Measurements from ENCODE around the gene BIN1.

The BIN1 gene

DNA sequence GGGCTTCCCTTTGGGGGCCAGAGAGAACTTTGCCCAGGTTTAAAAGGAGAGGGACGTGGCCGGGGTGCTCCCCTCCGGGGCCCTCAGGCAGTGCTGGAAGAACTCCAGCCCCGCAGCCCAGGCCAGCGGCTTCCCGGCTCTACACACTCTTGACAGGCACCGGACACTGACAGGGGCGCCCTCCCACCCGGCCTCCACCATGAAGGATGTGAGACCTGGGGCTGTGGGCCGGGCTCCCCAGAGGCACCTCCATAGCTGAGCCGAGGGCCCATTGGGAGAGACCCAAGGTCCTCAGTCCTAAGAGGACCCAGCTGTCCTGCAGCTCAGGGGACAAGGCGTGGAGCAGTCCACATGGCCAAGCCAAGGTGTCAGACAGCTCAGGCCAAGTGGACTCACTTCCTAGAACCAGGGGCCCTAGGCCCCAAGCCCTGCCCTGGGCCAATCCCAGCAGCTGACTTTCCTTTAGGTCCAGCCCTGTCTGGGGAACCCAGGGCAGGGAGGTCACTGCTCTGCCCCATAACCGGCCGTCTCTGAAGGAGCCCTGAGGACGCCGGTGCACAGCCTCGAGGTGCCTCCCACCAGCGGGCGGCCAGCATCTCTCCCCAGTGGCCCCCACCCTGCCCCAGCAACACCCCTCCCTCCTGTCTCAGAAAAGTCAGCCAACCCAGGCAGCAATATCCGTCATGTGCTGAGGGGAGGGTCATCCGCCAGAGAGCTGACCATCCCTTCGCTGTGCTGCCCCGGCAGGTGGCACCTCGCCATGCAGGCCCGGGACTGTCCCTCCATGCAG lies 51.8 kb downstream of the BIN1 start:
- H3K79me2 ChIP-seq (ENCODE audit: low read length) = no peaks in the 10 kb centered on the region
- H2AFZ ChIP-seq (ENCODE audit: low read depth, low read length) = no peak overlapping the region
- H3K27ac ChIP-seq (ENCODE audit: low read length) = no peak overlapping the region
- TF ChIP-seq, protein P1, sequence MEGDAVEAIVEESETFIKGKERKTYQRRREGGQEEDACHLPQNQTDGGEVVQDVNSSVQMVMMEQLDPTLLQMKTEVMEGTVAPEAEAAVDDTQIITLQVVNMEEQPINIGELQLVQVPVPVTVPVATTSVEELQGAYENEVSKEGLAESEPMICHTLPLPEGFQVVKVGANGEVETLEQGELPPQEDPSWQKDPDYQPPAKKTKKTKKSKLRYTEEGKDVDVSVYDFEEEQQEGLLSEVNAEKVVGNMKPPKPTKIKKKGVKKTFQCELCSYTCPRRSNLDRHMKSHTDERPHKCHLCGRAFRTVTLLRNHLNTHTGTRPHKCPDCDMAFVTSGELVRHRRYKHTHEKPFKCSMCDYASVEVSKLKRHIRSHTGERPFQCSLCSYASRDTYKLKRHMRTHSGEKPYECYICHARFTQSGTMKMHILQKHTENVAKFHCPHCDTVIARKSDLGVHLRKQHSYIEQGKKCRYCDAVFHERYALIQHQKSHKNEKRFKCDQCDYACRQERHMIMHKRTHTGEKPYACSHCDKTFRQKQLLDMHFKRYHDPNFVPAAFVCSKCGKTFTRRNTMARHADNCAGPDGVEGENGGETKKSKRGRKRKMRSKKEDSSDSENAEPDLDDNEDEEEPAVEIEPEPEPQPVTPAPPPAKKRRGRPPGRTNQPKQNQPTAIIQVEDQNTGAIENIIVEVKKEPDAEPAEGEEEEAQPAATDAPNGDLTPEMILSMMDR (IDR thresholded peaks at IDR 0.05; ENCODE audit: low read depth, low read length) = no peak
- TF ChIP-seq EZH2phosphoT487 (IDR thresholded peaks at IDR 0.05; ENCODE audit: low read depth) = no peak
- no peaks in the 10 kb centered on the region for H3K27me3 ChIP-seq (ENCODE audit: low read depth, low read length)
- no peaks in the 10 kb centered on the region for H3K9me3 ChIP-seq (ENCODE audit: insufficient read depth, low read length)
- no peak overlapping the region for H3K9ac ChIP-seq (ENCODE audit: low read length)
- H4K20me1 ChIP-seq (ENCODE audit: insufficient read depth, low read length) = no peaks in the 10 kb centered on the region
- H3K36me3 ChIP-seq (replicated peaks; ENCODE audit: low read depth, low read length) = no peaks in the 10 kb centered on the region
- H3K4me2 ChIP-seq (ENCODE audit: low read length) = no peak overlapping the region
- H3K4me1 ChIP-seq (ENCODE audit: low read length) = no peaks in the 10 kb centered on the region
- H3K4me3 ChIP-seq (ENCODE audit: low read length) = no peak overlapping the region

DNA sequence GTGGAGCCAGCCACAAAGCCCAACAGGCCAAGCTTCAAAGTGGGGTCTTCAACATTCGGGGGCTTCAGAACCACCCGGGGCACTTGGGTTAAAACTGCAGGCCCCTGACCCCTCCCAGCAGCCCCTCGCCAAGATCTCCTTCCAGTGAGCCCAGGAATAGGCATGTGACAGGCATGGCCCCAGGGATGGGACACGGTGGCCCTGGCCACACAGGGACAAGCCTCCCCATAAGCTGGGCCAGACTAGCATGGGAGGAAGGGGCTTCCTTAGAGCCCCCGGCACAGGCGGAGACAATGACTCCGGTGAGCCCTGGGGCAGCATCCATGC lies 52.4 kb downstream of the BIN1 start:
- Histone ChIP-seq H2AFZ (ENCODE audit: low read depth, low read length) (no peak overlapping the region), H3K4me2 (ENCODE audit: low read length) (no peak overlapping the region), H3K9me3 (ENCODE audit: insufficient read depth, low read length) (no peaks in the 10 kb centered on the region), H3K9ac (ENCODE audit: low read length) (no peak overlapping the region), H4K20me1 (ENCODE audit: insufficient read depth, low read length) (no peaks in the 10 kb centered on the region), H3K4me3 (ENCODE audit: low read length) (no peak overlapping the region), H3K27me3 (ENCODE audit: low read depth, low read length) (no peaks in the 10 kb centered on the region), H3K79me2 (ENCODE audit: low read length) (no peaks in the 10 kb centered on the region), H3K27ac (ENCODE audit: low read length) (no peak overlapping the region), H3K36me3 (replicated peaks; ENCODE audit: low read depth, low read length) (no peaks in the 10 kb centered on the region), H3K4me1 (ENCODE audit: low read length) (no peaks in the 10 kb centered on the region)
- no peak for TF ChIP-seq EZH2phosphoT487 (IDR thresholded peaks at IDR 0.05; ENCODE audit: low read depth)
- TF ChIP-seq, protein P1 (IDR thresholded peaks at IDR 0.05; ENCODE audit: low read depth, low read length) = no peak

DNA sequence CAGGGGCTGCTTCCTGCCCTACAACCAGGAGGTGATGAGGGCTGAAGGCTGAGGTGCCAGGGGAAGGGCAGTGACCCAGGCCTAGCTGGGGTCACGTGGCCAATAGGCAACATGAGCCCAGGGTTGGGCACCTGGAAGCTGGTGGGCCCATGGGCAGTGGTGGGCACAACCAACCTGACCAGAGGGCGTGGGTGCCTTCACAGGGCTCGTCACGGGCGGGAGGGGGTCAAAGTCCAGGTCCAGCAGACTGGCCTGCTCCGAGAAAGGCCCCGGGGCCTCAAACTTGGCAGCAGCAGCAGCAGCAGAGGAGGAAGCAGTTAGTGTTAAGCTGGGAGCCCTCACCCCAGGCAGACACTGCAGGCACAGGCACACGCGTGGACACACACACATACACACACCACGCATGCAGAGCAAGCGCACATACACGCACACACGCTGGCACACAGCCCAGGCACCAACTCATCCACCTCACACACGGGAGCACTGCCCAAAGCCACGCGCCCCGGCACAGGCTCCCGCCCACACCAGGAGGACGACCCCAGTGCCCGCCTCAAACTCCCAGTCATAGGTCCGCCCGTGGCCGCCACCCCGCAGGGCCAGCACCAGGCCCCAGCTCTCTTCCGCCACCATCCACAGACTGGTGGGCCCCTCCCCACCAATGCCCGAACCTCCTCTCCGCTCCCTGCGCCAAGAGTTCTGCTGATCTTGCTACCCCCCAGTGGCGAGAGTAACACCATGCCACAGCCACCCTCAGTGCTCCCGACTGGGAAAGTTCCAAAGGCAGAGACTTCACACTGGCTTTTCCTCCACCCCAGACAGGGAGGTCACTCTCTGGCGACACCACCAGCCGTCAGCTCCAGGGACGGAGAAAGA lies 53.0 kb downstream of the BIN1 start:
- Histone ChIP-seq H3K4me3 (ENCODE audit: low read length) (no peak overlapping the region), H3K36me3 (replicated peaks; ENCODE audit: low read depth, low read length) (no peaks in the 10 kb centered on the region), H3K27ac (ENCODE audit: low read length) (no peak overlapping the region), H3K79me2 (ENCODE audit: low read length) (no peaks in the 10 kb centered on the region), H3K9me3 (ENCODE audit: insufficient read depth, low read length) (no peaks in the 10 kb centered on the region), H3K4me2 (ENCODE audit: low read length) (no peak overlapping the region), H3K4me1 (ENCODE audit: low read length) (no peaks in the 10 kb centered on the region), H4K20me1 (ENCODE audit: insufficient read depth, low read length) (no peaks in the 10 kb centered on the region), H2AFZ (ENCODE audit: low read depth, low read length) (no peak overlapping the region), H3K27me3 (ENCODE audit: low read depth, low read length) (no peaks in the 10 kb centered on the region), H3K9ac (ENCODE audit: low read length) (no peak overlapping the region)
- TF ChIP-seq, protein P1 (IDR thresholded peaks at IDR 0.05; ENCODE audit: low read depth, low read length) = no peak
- TF ChIP-seq EZH2phosphoT487 (IDR thresholded peaks at IDR 0.05; ENCODE audit: low read depth) = no peak
